Measurements from ENCODE around the gene RIF1. TPM values are rescaled to one million over a fixed set of nuclear protein-coding genes. Genes with fewer than 3 reads are reported as not detected.

RIF1 gene
- total and polyA plus RNA-seq, 7 donors: 3.7 to 35.0 (median 17.5) TPM

GRCh38 chr2:151388011-151388410 lies 21.7 kb upstream of the RIF1 start:
- 74 to 79% (median 76%) methylated on average over 4 of the region's 4 CpGs for WGBS, 3 donors
- no peak for ATAC-seq

GRCh38 chr2:151391436-151391835 lies 18.3 kb upstream of the RIF1 start:
- no peak for DNase-seq
- Histone ChIP-seq H3K4me3 (no peak overlapping the region), H3K36me3 (ENCODE audit: insufficient read depth in 1 of 2, low read depth in 1 of 2) (no peaks in the 10 kb centered on the region), H3K27me3 (ENCODE audit: insufficient read depth in 3 of 3, low read length in 2 of 3) (no peaks in the 10 kb centered on the region), H3K9me3 (no peaks in the 10 kb centered on the region), H3K27ac (no peak overlapping the region), H3K4me1 (no peaks in the 10 kb centered on the region)
- ATAC-seq: no peak
- 59 to 70% (median 64%) methylated on average over 2 of the region's 2 CpGs for WGBS, 3 donors
- intact Hi-C loops (cut with DNase I): no loop called here
- TF ChIP-seq CTCF (IDR thresholded peaks at IDR 0.05): no peak

More at GRCh38 chr2:151388011-151388410, 21.7 kb upstream of the RIF1 start:
- Histone ChIP-seq H3K27me3 (ENCODE audit: insufficient read depth in 3 of 3, low read length in 2 of 3) (no peaks in the 10 kb centered on the region), H3K27ac (no peak overlapping the region), H3K4me3 (no peak overlapping the region), H3K36me3 (ENCODE audit: insufficient read depth in 1 of 2, low read depth in 1 of 2) (no peaks in the 10 kb centered on the region), H3K4me1 (no peaks in the 10 kb centered on the region), H3K9me3 (no peaks in the 10 kb centered on the region)
- intact Hi-C loops (cut with DNase I): no loop called here
- DNase-seq: no peak
- TF ChIP-seq CTCF (IDR thresholded peaks at IDR 0.05): no peak

DNA sequence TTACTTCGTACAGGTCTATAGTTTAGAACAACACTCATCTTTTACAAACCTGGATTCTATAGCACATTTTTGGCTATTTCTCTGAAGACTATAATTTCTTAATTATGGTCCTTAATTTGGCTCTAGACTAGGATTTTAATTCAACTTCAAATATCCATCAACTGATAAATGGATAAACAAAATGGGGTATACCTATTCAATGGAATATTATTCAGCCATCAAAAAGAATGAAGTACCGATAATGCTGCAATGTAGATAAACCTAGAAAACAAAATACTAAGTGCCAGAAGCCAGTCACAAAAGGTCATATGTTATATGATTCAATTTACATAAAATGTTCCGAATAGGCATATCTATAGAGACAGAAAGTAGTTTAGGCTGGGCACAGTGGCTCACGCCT lies 15.2 kb upstream of the RIF1 start:
- H3K9me3 ChIP-seq: no peaks in the 10 kb centered on the region
- intact Hi-C loops (cut with DNase I): no loop called here
- no peak overlapping the region for H3K4me3 ChIP-seq
- no peaks in the 10 kb centered on the region for H3K27me3 ChIP-seq (ENCODE audit: insufficient read depth in 3 of 3, low read length in 2 of 3)
- H3K4me1 ChIP-seq: no peaks in the 10 kb centered on the region
- no peak for TF ChIP-seq CTCF (IDR thresholded peaks at IDR 0.05)
- WGBS, 3 donors: 74 to 88% (median 88%) methylated on average over 4 of the region's 4 CpGs
- DNase-seq (no peak), ATAC-seq (no peak)
- H3K27ac ChIP-seq: no peak overlapping the region
- no peaks in the 10 kb centered on the region for H3K36me3 ChIP-seq (ENCODE audit: insufficient read depth in 1 of 2, low read depth in 1 of 2)

DNA sequence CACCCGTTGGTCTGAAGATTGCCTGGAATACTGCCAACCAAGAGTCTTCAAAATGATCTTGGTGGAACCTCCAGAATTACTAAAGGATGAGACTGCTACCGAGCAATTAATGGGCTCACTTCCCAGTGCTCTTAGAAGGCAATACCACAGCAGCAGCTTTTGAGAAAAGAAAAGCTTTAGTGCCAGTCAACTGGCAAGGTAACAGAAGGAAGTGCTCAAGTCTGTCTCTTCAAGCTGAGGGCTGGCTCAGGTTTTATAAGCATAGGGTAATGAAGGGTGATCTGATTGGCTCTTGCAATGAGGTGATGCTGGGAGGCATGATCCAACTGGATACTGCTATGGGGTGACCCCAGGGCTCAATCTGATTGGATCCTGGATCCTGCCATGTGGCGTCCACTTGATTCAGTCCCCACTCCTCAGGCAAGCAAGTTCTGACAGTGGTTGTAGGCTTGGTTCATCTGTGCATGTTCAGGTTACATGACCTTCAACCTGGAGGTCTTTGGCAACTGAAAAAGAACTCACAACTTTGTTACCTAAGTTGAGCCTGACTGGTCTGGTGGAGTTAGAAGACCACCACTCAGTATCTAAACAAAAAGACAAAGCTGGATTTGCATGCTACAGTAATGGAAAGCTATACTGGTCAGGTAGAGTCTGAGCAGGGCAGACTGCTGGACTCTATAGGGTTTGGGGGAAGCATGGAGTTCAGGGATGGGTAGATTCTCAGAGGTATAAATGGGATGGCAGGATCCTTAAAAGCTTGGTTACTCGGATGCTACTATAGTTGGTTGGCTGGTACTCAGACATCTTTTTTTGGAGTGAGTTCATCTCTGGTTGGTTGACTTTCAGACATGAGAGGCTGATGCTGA lies 14.0 kb upstream of the RIF1 start:
- Histone ChIP-seq H3K36me3 (ENCODE audit: insufficient read depth in 1 of 2, low read depth in 1 of 2) (no peaks in the 10 kb centered on the region), H3K9me3 (no peaks in the 10 kb centered on the region), H3K4me3 (no peak overlapping the region), H3K27ac (no peak overlapping the region), H3K4me1 (no peaks in the 10 kb centered on the region), H3K27me3 (ENCODE audit: insufficient read depth in 3 of 3, low read length in 2 of 3) (no peaks in the 10 kb centered on the region)
- TF ChIP-seq CTCF (IDR thresholded peaks at IDR 0.05): no peak
- intact Hi-C loops (cut with DNase I): no loop called here
- 79 to 89% (median 82%) methylated on average over 4 of the region's 4 CpGs for WGBS, 3 donors
- no peak for ATAC-seq
- DNase-seq: no peak
